Measurements from ENCODE around the gene ASB13.

The ASB13 gene

DNA sequence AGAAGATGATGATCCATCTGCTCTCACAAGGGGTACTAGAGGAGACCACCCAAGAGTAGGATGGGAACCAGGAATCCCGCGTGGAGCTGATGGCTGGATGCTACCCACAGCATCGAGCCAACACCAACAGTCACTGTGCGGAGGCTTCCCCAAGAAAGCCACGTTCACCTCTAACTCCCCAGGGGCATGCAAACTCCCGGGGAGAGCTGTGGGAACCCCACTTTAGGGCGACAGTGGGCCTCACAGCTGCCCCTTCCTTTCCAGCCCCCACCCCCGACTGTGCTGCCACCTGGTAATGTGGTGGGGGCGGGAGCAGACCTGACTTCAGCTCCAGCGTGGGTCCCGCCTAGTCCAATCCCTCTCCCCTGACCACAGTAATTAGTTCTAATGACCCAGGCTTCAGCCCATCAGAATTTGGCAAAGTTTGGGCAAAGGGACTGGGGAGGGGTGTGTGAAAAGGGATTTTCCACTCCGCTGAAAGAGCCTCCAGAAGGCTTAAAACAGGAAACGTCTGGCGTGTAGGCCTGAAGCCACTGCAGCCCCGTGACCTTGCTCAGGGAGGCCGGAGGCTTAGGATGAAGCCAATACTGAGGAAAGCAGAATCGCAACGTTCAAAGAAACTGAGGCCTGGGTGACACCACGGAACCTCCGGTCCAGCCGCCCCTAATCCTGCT is 20.3 kb downstream of the ASB13 start:
- TF ChIP-seq YY1 (IDR thresholded peaks at IDR 0.05; ENCODE audit: insufficient read depth, insufficient read length): no peak
- no peak for TF ChIP-seq ZNF274 (IDR thresholded peaks at IDR 0.05; ENCODE audit: low read depth, low read length)
- no peak for TF ChIP-seq SUZ12 (IDR thresholded peaks at IDR 0.05; ENCODE audit: extremely low read depth, insufficient read depth, insufficient read length)
- no peak overlapping the region for H3K9ac ChIP-seq (ENCODE audit: insufficient read length, low read depth)
- no peaks in the 10 kb centered on the region for H3K9me3 ChIP-seq (ENCODE audit: insufficient read depth, low read length)
- H3K4me1 ChIP-seq (ENCODE audit: insufficient read depth, insufficient read length): no peaks in the 10 kb centered on the region
- peaks cover 21% of the 10 kb centered on the region for H3K36me3 ChIP-seq (ENCODE audit: insufficient read depth, insufficient read length, low read length)
- H3K4me3 ChIP-seq (ENCODE audit: insufficient read length, low read depth): no peak overlapping the region
- DNase-seq (ENCODE audit: low read depth, low spot score): no peak
- H3K27me3 ChIP-seq (ENCODE audit: insufficient read depth, insufficient read length): no peaks in the 10 kb centered on the region

DNA sequence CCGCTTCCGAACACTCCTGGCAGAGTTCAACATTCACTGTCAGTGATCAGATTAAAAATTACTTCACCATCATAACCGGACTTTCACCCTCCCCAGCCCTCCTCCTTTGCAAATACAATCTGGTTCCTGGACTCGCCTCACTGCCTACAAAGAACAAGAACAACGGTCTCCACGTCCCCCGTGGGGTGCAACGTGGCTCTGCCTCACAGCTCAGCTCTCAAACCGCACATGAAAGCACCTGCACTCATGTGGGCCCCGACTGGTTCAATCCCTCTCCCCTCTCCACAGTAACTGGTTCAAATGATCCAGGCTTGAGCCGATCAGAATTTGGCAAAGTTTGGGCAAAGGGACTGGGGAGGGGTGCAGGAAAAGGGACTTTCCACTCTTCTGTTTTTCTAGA is 21.0 kb downstream of the ASB13 start:
- no peak overlapping the region for H3K9ac ChIP-seq (ENCODE audit: insufficient read length, low read depth)
- H3K9me3 ChIP-seq (ENCODE audit: insufficient read depth, low read length): no peaks in the 10 kb centered on the region
- no peak overlapping the region for H3K4me3 ChIP-seq (ENCODE audit: insufficient read length, low read depth)
- H3K27me3 ChIP-seq (ENCODE audit: insufficient read depth, insufficient read length): no peaks in the 10 kb centered on the region
- H3K36me3 ChIP-seq (ENCODE audit: insufficient read depth, insufficient read length, low read length): peaks cover 23% of the 10 kb centered on the region
- no peak for DNase-seq (ENCODE audit: low read depth, low spot score)
- no peak for TF ChIP-seq ZNF274 (IDR thresholded peaks at IDR 0.05; ENCODE audit: low read depth, low read length)
- TF ChIP-seq YY1 (IDR thresholded peaks at IDR 0.05; ENCODE audit: insufficient read depth, insufficient read length): no peak
- no peaks in the 10 kb centered on the region for H3K4me1 ChIP-seq (ENCODE audit: insufficient read depth, insufficient read length)

DNA sequence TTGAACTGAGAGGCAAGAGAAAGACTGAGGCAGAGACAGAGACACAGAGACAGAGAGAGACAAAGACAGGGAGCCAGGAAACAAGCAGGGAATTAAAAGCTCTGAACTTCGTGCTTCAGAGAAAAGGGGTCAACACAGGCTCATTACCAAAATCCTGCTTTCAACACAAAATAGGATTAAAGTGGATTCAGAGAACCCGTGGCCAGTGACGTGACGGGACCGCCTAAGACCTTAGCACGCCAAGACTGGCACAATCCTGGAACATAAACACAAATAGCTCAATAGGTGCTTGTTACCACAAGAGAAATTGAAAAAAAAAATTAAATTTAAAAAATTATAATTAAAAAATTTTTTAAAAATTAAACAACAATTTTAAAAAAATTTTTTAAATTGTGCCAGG is 21.5 kb downstream of the ASB13 start:
- H3K4me1 ChIP-seq (ENCODE audit: insufficient read depth, insufficient read length): no peaks in the 10 kb centered on the region
- H3K4me3 ChIP-seq (ENCODE audit: insufficient read length, low read depth): no peak overlapping the region
- H3K27me3 ChIP-seq (ENCODE audit: insufficient read depth, insufficient read length): no peaks in the 10 kb centered on the region
- no peak for DNase-seq (ENCODE audit: low read depth, low spot score)
- no peak overlapping the region for H3K9ac ChIP-seq (ENCODE audit: insufficient read length, low read depth)
- H3K9me3 ChIP-seq (ENCODE audit: insufficient read depth, low read length): no peaks in the 10 kb centered on the region
- H3K36me3 ChIP-seq (ENCODE audit: insufficient read depth, insufficient read length, low read length): peaks cover 26% of the 10 kb centered on the region
- no peak for TF ChIP-seq SUZ12 (IDR thresholded peaks at IDR 0.05; ENCODE audit: extremely low read depth, insufficient read depth, insufficient read length)
- TF ChIP-seq YY1 (IDR thresholded peaks at IDR 0.05; ENCODE audit: insufficient read depth, insufficient read length): no peak
- TF ChIP-seq ZNF274 (IDR thresholded peaks at IDR 0.05; ENCODE audit: low read depth, low read length): no peak

DNA sequence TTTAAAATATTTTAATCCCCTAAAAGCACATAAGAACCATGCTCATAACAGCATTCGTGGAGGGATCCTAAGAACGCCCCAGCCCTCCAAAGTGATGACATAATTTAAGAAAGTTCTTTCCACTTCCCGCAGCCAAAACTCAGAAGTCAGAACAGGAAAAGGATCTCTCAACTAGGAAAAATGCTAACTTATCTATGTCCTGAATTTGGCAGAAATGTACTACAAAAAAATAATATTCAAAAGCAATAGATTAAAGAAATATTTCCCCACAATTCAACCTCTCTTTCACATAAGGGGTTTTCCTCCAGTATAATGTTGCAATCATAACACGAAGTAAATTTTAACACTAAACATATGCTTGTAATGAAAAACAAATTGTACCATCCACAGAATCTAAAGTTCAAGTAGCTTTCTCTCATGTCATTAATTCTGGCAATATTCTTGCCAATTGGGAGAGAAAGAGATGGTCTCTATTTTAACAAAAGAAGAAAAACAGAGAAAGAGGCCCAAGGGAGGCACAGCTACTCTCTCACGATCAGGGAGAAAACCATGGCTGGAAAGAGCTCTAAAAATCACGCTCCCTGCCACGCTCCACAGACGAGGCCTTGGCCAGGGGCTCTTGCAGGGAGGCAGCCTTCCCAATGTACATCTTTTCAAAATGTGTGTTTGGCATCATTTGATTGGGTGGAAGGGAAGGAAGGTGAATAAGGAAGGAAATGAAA is 22.9 kb downstream of the ASB13 start:
- Histone ChIP-seq H3K4me1 (ENCODE audit: insufficient read depth, insufficient read length) (no peaks in the 10 kb centered on the region), H3K27me3 (ENCODE audit: insufficient read depth, insufficient read length) (no peaks in the 10 kb centered on the region), H3K9me3 (ENCODE audit: insufficient read depth, low read length) (no peaks in the 10 kb centered on the region), H3K36me3 (ENCODE audit: insufficient read depth, insufficient read length, low read length) (peaks cover 32% of the 10 kb centered on the region), H3K9ac (ENCODE audit: insufficient read length, low read depth) (no peak overlapping the region), H3K4me3 (ENCODE audit: insufficient read length, low read depth) (no peak overlapping the region)
- TF ChIP-seq YY1 (IDR thresholded peaks at IDR 0.05; ENCODE audit: insufficient read depth, insufficient read length): no peak
- TF ChIP-seq SUZ12 (IDR thresholded peaks at IDR 0.05; ENCODE audit: extremely low read depth, insufficient read depth, insufficient read length): no peak
- no peak for TF ChIP-seq ZNF274 (IDR thresholded peaks at IDR 0.05; ENCODE audit: low read depth, low read length)
- no peak for DNase-seq (ENCODE audit: low read depth, low spot score)

DNA sequence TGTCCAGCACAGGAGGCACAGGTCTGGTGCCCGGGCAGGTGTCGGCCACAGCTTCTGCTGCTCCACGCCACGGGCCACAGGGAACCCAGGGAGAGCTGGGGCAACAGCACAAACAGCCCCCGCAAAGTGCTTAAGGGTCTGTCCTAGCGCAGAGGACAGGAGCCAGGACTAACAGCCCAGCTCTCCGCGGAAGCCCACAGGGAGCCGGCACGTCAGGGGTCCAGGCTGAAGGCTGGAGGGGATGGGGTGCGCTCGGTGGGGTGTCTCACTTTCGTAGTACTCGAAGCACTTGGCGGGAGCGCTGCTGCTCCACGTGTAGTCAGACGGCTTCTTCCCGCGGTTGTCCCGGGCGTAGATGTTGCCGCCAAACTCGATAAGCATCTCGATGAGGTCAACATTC is 24.9 kb downstream of the ASB13 start:
- TF ChIP-seq YY1 (IDR thresholded peaks at IDR 0.05; ENCODE audit: insufficient read depth, insufficient read length) (no peak), ZNF274 (IDR thresholded peaks at IDR 0.05; ENCODE audit: low read depth, low read length) (no peak), SUZ12 (IDR thresholded peaks at IDR 0.05; ENCODE audit: extremely low read depth, insufficient read depth, insufficient read length) (no peak)
- Histone ChIP-seq H3K27me3 (ENCODE audit: insufficient read depth, insufficient read length) (no peaks in the 10 kb centered on the region), H3K9me3 (ENCODE audit: insufficient read depth, low read length) (no peaks in the 10 kb centered on the region), H3K9ac (ENCODE audit: insufficient read length, low read depth) (no peak overlapping the region), H3K4me3 (ENCODE audit: insufficient read length, low read depth) (no peak overlapping the region), H3K4me1 (ENCODE audit: insufficient read depth, insufficient read length) (no peaks in the 10 kb centered on the region), H3K36me3 (ENCODE audit: insufficient read depth, insufficient read length, low read length) (peaks cover 27% of the 10 kb centered on the region)
- DNase-seq (ENCODE audit: low read depth, low spot score): no peak

DNA sequence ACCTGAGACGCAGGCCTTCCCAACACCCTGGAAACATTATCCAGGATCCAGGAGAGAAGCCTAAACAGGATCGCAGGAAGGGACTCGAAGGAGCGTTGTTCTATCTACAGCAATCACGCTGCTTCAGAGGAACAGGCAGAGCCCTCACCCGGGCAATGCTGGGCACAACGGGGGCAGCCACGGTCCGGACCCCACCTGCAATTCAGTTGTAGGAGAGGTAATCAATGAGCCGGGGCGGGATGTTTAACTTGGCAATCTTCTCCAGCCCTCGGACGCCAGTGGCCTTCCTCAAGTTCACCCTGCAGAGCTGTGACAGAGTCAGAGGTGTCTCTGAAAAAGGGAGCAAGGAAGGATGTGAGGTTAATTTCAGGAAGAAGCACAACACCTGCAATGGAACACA is 25.9 kb downstream of the ASB13 start:
- Histone ChIP-seq H3K36me3 (ENCODE audit: insufficient read depth, insufficient read length, low read length) (peaks cover 27% of the 10 kb centered on the region), H3K4me3 (ENCODE audit: insufficient read length, low read depth) (no peak overlapping the region), H3K9ac (ENCODE audit: insufficient read length, low read depth) (no peak overlapping the region), H3K4me1 (ENCODE audit: insufficient read depth, insufficient read length) (no peaks in the 10 kb centered on the region), H3K27me3 (ENCODE audit: insufficient read depth, insufficient read length) (no peaks in the 10 kb centered on the region), H3K9me3 (ENCODE audit: insufficient read depth, low read length) (no peaks in the 10 kb centered on the region)
- no peak for TF ChIP-seq YY1 (IDR thresholded peaks at IDR 0.05; ENCODE audit: insufficient read depth, insufficient read length)
- no peak for TF ChIP-seq ZNF274 (IDR thresholded peaks at IDR 0.05; ENCODE audit: low read depth, low read length)
- TF ChIP-seq SUZ12 (IDR thresholded peaks at IDR 0.05; ENCODE audit: extremely low read depth, insufficient read depth, insufficient read length): no peak
- DNase-seq (ENCODE audit: low read depth, low spot score): no peak

DNA sequence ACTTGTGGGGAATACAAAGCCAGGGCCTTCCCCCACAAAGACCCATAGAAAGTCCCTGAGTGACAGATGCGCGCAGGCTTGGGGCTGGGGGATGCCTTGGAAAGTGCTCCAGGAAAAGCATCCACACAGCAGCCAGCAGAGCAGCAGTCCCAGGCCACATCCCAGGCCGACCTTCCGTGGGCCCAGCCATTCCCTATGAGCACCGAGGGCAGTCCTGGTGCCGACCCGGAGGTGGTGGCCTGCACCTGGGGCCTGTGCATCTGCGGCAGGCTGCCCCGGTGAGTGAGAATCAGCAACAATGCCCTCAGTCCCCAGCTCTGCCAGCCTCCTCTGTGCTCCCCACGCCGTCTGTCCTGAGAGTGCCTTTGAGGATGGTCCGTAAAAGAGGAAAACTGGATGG is 26.4 kb downstream of the ASB13 start:
- H3K36me3 ChIP-seq (ENCODE audit: insufficient read depth, insufficient read length, low read length): peaks cover 27% of the 10 kb centered on the region
- no peak for TF ChIP-seq YY1 (IDR thresholded peaks at IDR 0.05; ENCODE audit: insufficient read depth, insufficient read length)
- TF ChIP-seq ZNF274 (IDR thresholded peaks at IDR 0.05; ENCODE audit: low read depth, low read length): no peak
- no peak for TF ChIP-seq SUZ12 (IDR thresholded peaks at IDR 0.05; ENCODE audit: extremely low read depth, insufficient read depth, insufficient read length)
- no peak overlapping the region for H3K4me3 ChIP-seq (ENCODE audit: insufficient read length, low read depth)
- H3K27me3 ChIP-seq (ENCODE audit: insufficient read depth, insufficient read length): no peaks in the 10 kb centered on the region
- no peak overlapping the region for H3K9ac ChIP-seq (ENCODE audit: insufficient read length, low read depth)
- H3K9me3 ChIP-seq (ENCODE audit: insufficient read depth, low read length): no peaks in the 10 kb centered on the region
- H3K4me1 ChIP-seq (ENCODE audit: insufficient read depth, insufficient read length): no peaks in the 10 kb centered on the region
- no peak for DNase-seq (ENCODE audit: low read depth, low spot score)
